ENCODE results near the gene AGBL5. TPM values are rescaled to one million over a fixed set of nuclear protein-coding genes. Genes with fewer than 3 reads are reported as not detected.

AGBL5 gene
- total and polyA plus RNA-seq, 9 of the 15 experiments (the other 6 are each of a cell fraction or from before 2014, with no cell fraction given) = 3.3 to 52.7 (median 26.2) TPM

- TF ChIP-seq, protein P1, sequence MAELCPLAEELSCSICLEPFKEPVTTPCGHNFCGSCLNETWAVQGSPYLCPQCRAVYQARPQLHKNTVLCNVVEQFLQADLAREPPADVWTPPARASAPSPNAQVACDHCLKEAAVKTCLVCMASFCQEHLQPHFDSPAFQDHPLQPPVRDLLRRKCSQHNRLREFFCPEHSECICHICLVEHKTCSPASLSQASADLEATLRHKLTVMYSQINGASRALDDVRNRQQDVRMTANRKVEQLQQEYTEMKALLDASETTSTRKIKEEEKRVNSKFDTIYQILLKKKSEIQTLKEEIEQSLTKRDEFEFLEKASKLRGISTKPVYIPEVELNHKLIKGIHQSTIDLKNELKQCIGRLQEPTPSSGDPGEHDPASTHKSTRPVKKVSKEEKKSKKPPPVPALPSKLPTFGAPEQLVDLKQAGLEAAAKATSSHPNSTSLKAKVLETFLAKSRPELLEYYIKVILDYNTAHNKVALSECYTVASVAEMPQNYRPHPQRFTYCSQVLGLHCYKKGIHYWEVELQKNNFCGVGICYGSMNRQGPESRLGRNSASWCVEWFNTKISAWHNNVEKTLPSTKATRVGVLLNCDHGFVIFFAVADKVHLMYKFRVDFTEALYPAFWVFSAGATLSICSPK (IDR thresholded peaks at IDR 0.05; ENCODE audit: borderline replicate concordance) = no peak
- TF ChIP-seq SMAD3 (CRISPR knock-in tag; conservative IDR thresholded peaks at IDR 0.05) (peak; percentile 7), ZNF212 (CRISPR knock-in tag; IDR thresholded peaks at IDR 0.05) (0 out of 2 replicates have a peak, but pooled peaks have one; percentile 77), MLLT1 (IDR thresholded peaks at IDR 0.05) (no peak), EP300 (IDR thresholded peaks at IDR 0.05; ENCODE audit: low read length) (peak; percentile 94), LCOR (CRISPR knock-in tag; IDR thresholded peaks at IDR 0.05) (0 out of 2 replicates have a peak, but pooled peaks have one; percentile 35), CSDE1 (IDR thresholded peaks at IDR 0.05) (no peak), ILK (tag; IDR thresholded peaks at IDR 0.05; ENCODE audit: borderline replicate concordance, low read depth) (no peak), BACH1 (tag; IDR thresholded peaks at IDR 0.05) (no peak), RHOXF2B (CRISPR knock-in tag; conservative IDR thresholded peaks at IDR 0.05) (no peak), CCNT2 (IDR thresholded peaks at IDR 0.05; ENCODE audit: borderline replicate concordance, extremely low read depth, insufficient read length, low read depth, low read length) (peak; percentile 47), ZNF24 (IDR thresholded peaks at IDR 0.05) (no peak)
- TF ChIP-seq, protein P2, sequence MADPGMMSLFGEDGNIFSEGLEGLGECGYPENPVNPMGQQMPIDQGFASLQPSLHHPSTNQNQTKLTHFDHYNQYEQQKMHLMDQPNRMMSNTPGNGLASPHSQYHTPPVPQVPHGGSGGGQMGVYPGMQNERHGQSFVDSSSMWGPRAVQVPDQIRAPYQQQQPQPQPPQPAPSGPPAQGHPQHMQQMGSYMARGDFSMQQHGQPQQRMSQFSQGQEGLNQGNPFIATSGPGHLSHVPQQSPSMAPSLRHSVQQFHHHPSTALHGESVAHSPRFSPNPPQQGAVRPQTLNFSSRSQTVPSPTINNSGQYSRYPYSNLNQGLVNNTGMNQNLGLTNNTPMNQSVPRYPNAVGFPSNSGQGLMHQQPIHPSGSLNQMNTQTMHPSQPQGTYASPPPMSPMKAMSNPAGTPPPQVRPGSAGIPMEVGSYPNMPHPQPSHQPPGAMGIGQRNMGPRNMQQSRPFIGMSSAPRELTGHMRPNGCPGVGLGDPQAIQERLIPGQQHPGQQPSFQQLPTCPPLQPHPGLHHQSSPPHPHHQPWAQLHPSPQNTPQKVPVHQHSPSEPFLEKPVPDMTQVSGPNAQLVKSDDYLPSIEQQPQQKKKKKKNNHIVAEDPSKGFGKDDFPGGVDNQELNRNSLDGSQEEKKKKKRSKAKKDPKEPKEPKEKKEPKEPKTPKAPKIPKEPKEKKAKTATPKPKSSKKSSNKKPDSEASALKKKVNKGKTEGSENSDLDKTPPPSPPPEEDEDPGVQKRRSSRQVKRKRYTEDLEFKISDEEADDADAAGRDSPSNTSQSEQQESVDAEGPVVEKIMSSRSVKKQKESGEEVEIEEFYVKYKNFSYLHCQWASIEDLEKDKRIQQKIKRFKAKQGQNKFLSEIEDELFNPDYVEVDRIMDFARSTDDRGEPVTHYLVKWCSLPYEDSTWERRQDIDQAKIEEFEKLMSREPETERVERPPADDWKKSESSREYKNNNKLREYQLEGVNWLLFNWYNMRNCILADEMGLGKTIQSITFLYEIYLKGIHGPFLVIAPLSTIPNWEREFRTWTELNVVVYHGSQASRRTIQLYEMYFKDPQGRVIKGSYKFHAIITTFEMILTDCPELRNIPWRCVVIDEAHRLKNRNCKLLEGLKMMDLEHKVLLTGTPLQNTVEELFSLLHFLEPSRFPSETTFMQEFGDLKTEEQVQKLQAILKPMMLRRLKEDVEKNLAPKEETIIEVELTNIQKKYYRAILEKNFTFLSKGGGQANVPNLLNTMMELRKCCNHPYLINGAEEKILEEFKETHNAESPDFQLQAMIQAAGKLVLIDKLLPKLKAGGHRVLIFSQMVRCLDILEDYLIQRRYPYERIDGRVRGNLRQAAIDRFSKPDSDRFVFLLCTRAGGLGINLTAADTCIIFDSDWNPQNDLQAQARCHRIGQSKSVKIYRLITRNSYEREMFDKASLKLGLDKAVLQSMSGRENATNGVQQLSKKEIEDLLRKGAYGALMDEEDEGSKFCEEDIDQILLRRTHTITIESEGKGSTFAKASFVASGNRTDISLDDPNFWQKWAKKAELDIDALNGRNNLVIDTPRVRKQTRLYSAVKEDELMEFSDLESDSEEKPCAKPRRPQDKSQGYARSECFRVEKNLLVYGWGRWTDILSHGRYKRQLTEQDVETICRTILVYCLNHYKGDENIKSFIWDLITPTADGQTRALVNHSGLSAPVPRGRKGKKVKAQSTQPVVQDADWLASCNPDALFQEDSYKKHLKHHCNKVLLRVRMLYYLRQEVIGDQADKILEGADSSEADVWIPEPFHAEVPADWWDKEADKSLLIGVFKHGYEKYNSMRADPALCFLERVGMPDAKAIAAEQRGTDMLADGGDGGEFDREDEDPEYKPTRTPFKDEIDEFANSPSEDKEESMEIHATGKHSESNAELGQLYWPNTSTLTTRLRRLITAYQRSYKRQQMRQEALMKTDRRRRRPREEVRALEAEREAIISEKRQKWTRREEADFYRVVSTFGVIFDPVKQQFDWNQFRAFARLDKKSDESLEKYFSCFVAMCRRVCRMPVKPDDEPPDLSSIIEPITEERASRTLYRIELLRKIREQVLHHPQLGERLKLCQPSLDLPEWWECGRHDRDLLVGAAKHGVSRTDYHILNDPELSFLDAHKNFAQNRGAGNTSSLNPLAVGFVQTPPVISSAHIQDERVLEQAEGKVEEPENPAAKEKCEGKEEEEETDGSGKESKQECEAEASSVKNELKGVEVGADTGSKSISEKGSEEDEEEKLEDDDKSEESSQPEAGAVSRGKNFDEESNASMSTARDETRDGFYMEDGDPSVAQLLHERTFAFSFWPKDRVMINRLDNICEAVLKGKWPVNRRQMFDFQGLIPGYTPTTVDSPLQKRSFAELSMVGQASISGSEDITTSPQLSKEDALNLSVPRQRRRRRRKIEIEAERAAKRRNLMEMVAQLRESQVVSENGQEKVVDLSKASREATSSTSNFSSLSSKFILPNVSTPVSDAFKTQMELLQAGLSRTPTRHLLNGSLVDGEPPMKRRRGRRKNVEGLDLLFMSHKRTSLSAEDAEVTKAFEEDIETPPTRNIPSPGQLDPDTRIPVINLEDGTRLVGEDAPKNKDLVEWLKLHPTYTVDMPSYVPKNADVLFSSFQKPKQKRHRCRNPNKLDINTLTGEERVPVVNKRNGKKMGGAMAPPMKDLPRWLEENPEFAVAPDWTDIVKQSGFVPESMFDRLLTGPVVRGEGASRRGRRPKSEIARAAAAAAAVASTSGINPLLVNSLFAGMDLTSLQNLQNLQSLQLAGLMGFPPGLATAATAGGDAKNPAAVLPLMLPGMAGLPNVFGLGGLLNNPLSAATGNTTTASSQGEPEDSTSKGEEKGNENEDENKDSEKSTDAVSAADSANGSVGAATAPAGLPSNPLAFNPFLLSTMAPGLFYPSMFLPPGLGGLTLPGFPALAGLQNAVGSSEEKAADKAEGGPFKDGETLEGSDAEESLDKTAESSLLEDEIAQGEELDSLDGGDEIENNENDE (IDR thresholded peaks at IDR 0.05; ENCODE audit: low read depth, low read length) = no peak
Observed at GRCh38 chr2:27006602-27007415, 44.7 kb upstream of the AGBL5 start (continued).
